GM18526 (cell line): ENCODE data around the gene NAT9.

Experiments used
- POLR2A ChIP-seq: IDR thresholded peaks from 3 replicates; pipeline ENCODE4 v1.6.1; 2011; ENCODE audit not compliant: insufficient read length; ENCODE audit errors: extremely low read depth

Gene NAT9

DNA sequence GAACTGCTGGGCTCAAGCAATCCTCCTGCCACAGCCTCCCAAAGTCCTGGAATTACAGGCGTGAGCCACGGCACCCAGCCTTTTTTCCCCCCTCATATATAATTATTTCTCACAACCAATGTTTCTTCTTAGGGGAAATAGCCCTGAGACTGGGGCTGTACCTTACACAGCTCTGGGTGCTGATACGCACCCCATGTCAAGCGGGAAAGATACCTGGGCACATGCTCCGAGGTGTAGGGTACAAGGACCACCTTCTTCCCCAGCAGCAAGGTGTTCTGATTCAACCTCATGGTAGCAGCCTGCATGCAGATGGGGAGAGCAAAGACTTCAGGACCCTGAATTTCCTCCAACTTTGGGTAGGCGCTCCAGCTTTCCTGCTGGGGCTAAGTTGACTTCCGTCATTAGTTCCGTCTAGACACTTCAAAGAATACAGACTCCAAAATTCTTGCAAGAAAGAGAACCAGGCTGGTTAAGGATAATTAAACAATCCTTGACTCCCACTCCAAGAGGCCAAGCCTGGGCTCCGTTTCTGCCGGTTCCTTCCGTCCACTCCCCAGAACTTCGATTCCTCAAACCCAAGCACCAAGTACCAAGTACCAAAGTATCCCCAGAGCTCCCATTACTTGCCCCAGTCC, 619 bp downstream of the NAT9 start:
- TF ChIP-seq POLR2A, result no peak

DNA sequence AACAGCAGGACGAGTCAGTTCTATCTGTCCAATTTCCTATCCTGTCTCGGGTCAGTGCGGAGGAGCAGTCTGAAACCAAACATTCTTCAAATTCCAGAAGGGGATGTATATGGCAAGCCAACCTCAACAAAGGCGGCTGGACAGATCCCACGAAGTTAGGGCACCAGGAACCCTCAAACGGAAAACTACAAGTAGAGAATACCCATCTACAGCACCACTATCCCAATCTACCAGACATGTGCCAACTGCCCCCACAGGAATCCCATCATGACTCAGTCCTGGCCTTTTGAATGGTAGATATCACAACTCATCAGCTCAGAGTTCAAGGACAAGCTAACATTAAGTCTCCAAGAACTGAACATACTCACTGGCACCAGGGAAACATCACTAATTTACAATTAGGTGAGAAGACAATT, 2.3 kb downstream of the NAT9 start:
- TF ChIP-seq POLR2A, result no peak

DNA sequence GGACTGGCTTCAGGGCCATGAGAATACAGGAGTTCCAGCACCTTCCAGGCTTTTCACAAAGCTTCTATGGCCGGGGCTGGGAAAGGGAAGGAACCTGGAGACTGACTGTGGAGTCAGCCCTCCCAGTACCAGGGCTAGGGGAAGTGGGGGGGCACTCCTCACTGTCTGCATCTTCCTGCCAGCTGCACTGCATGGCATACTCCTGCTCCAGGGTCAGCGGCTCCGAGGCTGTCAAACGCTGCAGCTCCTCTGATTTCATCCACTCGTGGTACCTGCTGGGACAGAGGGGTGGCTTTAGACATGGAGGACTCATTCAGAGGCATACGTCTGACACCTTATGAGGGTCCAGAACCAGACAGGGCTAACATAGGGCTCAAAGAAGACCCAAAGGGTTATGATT, 2.7 kb downstream of the NAT9 start:
- no peak for TF ChIP-seq POLR2A

DNA sequence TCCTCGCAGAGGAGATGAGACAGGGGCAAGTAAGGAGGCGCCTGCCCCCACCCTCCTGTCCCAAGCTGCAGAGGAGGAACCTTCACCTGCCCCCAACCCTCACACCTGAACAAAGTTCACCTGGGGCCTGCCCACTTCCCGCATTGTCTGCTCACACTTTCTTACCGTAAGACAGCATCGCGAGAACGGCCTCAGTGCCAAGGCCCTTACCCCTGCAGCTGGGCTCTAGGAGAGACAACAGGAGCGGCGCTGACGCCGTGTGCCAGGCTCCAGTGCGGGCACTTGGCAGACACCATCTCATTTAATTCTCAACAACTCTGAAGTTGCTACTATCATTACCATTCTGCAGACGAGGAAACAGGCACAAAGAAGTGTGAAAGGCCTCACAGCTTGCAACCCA, 4.1 kb downstream of the NAT9 start:
- TF ChIP-seq POLR2A, result no peak

DNA sequence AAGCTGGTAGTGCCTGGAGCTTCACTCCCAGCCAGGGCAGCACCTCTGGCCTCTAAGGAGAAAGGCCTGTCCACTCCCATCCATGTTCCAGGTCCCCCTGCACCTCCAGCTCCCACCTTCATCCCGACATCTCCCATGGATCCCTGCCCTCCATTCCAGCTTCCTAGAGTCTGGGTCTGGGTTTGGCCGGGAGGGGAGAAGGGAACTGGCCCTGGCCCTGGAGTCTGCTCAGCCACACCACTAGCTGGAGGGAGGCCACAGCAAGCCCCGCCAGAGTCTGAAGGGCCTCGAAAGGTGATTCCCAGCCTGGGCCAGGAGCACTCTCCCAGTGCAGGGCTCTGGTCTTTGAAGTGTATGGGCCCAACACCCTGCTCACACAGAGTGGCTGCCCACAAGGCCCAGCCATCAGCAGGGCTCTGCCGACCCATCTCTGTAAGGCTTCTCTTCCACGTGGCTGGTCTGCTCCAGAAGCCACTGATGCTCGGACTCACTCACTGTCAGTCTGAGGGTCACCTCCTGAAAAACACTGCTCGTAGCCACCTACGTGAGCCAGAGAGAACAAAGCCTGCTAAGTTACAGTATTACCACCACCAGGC, 4.7 kb downstream of the NAT9 start:
- TF ChIP-seq POLR2A, result no peak

DNA sequence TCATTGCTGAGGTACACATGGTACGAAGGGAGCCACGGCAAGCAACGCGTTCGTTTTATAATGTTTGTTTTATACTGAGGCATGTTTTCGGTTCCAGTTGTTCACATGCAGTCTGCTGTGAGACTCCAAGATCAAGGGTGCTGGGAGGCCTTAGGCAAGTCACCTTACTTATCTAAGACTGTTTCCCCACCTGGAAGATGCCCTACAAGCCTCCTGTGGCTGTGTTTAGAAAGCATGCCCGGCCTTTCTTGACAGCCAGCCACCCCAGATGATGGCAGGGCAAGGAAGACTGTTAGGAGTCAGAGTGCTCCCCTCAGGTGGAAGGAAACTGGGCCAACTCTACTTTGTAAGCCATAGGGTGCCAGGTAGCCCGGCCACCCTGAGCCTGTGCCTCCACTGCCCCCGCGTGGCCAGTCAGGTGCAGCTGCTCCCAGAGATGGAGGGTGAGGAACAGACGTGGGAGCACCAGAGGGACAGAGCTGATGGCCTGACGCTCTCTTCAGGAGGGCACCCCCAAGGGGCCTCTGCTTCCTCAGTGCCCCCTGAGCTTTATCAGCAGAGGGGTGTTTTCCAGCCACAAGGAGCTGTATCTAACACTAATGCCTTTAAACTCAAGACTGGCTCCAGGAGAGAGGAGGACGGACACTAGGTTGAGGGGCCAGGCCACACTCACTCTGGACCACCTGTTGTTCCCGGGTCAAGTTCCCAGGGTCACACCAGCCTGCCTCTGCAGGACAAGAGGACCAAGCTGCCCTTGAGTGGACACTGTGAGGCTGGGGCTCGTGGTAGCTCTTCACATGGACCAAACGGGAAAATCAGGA, 5.4 kb downstream of the NAT9 start:
- no peak for TF ChIP-seq POLR2A

DNA sequence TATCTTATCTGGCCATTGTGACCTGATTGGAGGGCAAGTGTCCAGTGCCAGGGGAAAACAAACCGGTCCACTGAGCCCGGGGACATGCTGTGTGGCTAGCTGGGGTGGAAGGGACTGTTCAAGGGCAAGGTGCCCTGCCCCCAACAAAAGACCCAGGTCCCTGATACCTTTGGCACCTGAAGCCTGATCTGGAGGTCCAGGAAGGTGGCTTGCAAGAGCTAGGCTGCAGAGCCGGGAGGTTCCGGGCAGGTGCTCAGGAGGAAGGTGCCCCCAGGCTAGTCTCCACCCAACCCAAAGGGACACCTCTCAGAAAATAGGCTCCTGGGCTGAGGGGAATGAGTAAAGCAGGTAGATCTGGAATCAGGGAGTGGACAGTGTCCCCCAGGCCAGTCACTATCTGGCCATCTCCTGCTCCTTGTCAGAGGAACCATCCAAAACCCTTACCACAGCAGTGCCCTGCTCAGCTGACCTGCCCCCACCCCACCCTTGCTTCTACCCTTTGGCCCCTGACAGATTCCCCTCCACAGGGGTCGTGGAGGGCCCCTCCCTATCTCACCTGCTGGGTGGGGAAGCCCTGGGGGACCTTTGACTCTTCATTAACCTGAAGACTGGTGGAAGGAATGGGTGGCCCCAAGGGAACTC, 6.2 kb downstream of the NAT9 start:
- TF ChIP-seq POLR2A, result no peak

DNA sequence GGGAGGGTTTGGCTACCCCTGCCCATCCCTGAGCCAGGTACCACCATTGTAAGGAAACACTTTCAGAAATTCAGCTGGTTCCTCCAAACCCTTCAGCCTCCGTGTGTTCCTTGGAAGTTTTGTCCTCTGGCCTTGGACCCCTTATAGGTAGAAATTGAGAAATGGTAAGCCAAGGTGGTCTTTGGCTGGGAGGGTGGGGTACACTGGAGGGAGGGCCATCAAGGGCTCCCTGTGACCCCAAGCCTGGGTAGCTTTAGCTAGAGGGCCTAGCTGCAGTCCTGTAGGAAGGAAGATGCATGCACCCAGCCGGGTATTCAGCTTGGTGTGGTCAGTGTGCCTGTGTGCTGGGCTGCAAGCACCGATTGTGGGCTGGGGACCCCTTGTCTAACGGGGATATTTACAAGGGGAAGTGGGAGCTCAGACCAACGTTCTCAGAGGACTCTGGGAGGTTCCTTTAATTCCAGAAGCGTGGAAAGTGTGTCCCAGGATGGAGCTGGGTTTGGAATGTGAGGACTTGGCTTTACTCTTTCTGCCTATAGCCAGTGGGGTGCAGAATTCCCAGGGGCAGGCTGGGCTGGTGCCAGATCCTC, 6.8 kb downstream of the NAT9 start:
- no peak for TF ChIP-seq POLR2A

DNA sequence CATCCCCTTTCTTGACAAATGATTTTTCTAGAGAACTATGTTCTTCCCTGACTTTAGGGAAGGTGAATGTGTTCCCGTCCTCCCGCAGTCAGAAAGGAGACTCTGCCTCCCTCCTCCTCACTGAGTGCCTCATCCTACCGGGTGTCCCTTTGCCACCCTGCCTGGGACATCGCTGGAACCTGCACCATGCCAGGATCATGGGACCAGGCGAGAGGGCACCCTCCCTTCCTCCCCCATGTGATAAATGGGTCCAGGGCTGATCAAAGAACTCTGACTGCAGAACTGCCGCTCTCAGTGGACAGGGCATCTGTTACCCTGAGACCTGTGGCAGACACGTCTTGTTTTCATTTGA, 7.4 kb downstream of the NAT9 start:
- TF ChIP-seq POLR2A, result no peak

DNA sequence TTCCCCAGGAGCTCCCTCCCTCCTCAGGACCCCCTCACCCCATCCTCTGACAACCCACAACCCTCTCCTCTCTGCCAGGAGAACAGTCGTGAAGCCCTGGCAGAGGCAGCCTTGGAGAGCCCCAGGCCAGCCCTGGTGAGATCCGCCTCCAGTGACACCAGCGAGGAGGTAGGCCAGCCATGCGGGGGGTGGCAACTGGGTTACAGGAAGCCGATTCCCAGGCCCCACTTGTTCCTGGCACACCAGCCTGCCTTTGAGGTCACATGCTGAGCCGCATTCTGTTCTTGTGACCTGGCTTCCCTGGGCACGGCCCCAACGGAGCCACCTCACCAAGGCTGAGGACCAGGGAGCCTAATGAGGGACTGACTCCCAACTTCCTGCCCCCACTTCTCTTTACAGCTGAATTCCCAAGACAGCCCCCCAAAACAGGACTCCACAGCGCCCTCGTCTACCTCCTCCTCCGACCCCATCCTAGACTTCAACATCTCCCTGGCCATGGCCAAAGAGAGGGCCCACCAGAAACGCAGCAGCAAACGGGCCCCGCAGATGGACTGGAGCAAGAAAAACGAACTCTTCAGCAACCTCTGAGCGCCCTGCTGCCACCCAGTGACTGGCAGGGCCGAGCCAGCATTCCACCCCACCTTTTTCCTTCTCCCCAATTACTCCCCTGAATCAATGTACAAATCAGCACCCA, 7.9 kb downstream of the NAT9 start:
- TF ChIP-seq POLR2A, result no peak

DNA sequence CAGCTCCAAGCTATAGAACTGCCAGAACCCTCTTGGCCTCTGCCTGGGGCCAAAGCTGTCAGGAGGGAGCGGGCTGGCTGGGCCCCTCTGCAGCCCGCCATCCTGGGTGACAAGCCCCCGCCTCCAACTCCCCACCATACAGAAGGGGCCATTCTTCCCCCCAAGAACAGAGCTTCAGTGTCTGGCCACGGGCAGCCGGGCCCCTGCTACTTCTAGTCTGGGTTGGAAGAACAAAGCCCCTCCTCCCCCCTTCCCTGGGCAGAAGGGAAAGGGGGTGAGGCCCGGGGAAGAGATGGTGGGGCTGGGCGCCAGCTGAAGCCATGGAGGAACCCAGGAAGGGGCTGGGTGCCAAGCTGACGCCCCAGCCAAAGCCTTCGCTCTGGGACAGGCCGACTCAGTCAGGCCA, 9.0 kb downstream of the NAT9 start:
- no peak for TF ChIP-seq POLR2A

DNA sequence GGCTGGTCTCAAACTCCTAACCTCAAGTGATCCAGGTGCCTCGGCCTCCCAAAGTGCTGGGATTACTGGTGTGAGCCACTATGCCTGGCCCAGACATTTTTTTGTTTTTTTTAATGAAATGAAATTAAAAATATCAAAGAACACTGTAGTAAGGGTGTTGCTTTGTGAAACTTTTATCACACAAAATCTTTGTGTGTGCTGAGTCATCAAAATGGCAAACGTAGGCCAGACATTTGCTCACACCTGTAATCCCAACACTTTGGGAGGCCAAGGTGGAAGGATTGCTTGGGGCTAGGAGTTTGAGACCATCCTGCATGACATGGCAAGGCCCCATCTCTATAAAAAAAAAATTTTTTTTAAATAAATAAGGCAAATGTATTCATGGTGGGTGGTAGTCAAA, 9.7 kb downstream of the NAT9 start:
- no peak for TF ChIP-seq POLR2A

DNA sequence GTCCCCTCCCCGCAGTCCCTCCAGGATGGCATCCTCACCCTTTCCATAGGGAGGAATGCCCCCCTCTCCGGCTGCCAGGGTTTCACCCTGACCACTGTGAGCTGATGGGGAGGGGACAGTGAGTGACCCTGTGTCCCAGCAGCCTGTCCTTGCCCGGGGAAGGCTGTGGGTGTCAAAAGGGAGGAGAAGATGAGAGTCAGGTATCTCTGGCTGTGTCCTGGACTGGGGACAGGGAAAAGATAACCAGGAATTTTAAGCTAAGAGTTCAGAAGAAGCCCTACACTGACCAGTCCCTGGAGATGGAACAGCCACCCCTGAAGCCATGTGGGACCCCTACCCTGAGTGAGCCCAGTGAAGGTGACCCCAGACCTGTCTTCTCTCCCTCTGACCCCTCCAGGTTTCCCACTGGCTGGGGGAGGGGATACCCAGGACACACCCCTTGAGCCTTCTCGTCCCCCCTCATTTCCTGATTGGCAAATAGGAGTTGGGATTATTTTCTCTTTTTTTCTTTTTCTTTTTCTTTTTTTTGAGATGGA, 11.3 kb downstream of the NAT9 start:
- TF ChIP-seq POLR2A, result no peak

DNA sequence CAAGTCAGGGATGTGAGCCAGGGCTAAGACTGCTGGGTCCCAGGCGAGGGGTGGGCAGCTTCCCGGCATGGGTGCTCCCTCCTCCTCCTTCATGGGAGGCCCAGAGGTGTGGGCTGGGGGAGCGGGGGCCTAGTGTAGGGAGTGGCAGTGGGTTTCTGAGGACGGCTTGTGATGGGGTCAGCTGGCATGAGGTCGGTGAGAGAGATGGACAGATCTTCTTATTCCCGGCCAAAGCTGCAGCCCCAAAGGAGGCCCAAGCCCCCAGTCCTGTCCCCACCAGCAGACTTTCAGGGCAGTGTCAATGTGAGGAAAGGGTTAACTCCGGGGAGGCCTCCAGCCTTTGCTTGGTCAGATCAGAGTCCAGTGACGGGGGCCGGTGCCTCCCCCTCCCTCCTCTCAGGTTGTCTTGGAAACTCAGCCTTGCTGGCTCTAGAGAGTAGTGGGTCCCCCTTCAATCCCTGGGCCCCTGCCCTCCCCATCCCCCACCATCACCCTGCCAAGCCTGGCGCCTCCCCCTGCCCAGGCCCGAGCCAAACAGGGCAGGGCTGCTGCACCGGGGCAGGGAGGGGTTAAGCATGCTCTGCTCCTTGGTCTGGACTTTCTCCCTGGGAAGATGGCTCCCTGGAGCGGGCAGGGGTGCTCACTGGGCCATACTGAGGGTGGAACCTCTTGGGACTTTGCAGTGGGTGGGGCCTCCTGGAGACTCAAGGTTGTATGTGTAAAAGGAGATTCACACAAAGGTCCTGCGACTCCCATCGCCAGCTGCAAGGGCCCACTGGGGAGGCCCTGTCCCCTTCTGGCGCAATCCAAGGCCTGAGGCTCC, 12.4 kb downstream of the NAT9 start:
- no peak for TF ChIP-seq POLR2A
